Psoas muscle (tissue), 8 donors: Measurements from ENCODE around the gene LCOR. TPM values are rescaled to one million over a fixed set of nuclear protein-coding genes. Genes with fewer than 3 reads are reported as not detected.

Source experiments
- ATAC-seq, 4 donors: fragments of 200-7000 bp; cut with Tn5 transposase; one replicate each; pipeline ENCODE4 v1.9.1; 2020; ENCODE audit warnings: moderate library complexity in 3 of 4, mild to moderate bottlenecking in 2 of 4
- DNase-seq, 2 donors: peaks; one replicate each; pipeline ENCODE4 v3.0.0-alpha.2; 2020
- H3K27ac ChIP-seq: fragments of 200-600 bp; one replicate; pipeline ENCODE4 v1.8.0; 2022
- H3K27me3 ChIP-seq, 3 donors: fragments of 200-600 bp in 1 of 3; one replicate each; pipeline versions ENCODE4 v1.6.1 to v1.8.0; 2013 to 2022; ENCODE audit warnings: low read length in 2 of 3, mild to moderate bottlenecking in 2 of 3, moderate library complexity in 1 of 3; ENCODE audit not compliant: insufficient read depth in 3 of 3
- H3K36me3 ChIP-seq, 2 donors: fragments of 200-600 bp in 1 of 2; one replicate each; pipeline versions ENCODE4 v1.6.1 to v1.8.0; 2013 to 2022; ENCODE audit warnings: low read depth in 1 of 2, mild to moderate bottlenecking in 1 of 2, moderate library complexity in 1 of 2; ENCODE audit not compliant: insufficient read depth in 1 of 2
- H3K4me1 ChIP-seq: fragments of 200-600 bp; one replicate; pipeline ENCODE4 v1.8.0; 2022
- H3K4me3 ChIP-seq: fragments of 200-600 bp; one replicate; pipeline ENCODE4 v1.8.0; 2022; ENCODE audit warnings: mild to moderate bottlenecking
- H3K9me3 ChIP-seq: fragments of 200-600 bp; one replicate; pipeline ENCODE4 v1.8.0; 2022
- WGBS, 3 donors: extraction: QIAGEN DNeasy Blood & Tissue Kit; methylation state at CpG; one replicate each; pipeline versions ENCODE4 v1.1.6 to v1.1.7; 2013; 5-methylcytosine and 5-hydroxymethylcytosine counted together
- intact Hi-C, 2 donors: fragments of 100-400 bp; cut with DNase I; formaldehyde crosslinking; loops; one replicate each; pipeline versions ENCODE4 v1.11.0 to v1.14.2; 2022
- polyA plus RNA-seq, 3 donors: library from polyadenylated mRNA; stranded (reverse); fragments of 200-250 nt; gene quantifications; one replicate each; pipeline ENCODE4 v1.2.3, GENCODE V29; 2013
- total RNA-seq, 4 donors: library from RNA; stranded (reverse); fragmentation: NEBNext Ultra II Directional in 2 of 4; extraction: Animal tissue kit (Norgen Biotek cat#: 25700) in 2 of 4; gene quantifications; one replicate each; pipeline versions ENCODE4 v1.2.1 to v1.2.4, GENCODE V29; 2021 to 2023
- TF ChIP-seq, protein P1 (sequence below): fragments of 200-600 bp; IDR thresholded peaks from one replicate; pipeline ENCODE4 v1.8.0; 2022; ENCODE audit warnings: antibody characterized with exemption
- donor health status: healthy with polysubstance abuse.
- donor health status: DM: no; HTN: no; CAD: no; lungs with moderate emphysema.
- donor health status: Bipolar disorder and iron deficiency.
- donor health status: healthy.
- donor health status: DM: yes; HTN: yes; CAD: no.
- donor health status: DM: no; HTN: no; CAD: no.
- donor health status: DM: no; HTN: no; CAD: no.
- donor health status: DM: yes; HTN: yes; CAD: no.

Gene LCOR
- total and polyA plus RNA-seq, 7 donors = 1.7 to 30.4 (median 13.6) TPM

DNA sequence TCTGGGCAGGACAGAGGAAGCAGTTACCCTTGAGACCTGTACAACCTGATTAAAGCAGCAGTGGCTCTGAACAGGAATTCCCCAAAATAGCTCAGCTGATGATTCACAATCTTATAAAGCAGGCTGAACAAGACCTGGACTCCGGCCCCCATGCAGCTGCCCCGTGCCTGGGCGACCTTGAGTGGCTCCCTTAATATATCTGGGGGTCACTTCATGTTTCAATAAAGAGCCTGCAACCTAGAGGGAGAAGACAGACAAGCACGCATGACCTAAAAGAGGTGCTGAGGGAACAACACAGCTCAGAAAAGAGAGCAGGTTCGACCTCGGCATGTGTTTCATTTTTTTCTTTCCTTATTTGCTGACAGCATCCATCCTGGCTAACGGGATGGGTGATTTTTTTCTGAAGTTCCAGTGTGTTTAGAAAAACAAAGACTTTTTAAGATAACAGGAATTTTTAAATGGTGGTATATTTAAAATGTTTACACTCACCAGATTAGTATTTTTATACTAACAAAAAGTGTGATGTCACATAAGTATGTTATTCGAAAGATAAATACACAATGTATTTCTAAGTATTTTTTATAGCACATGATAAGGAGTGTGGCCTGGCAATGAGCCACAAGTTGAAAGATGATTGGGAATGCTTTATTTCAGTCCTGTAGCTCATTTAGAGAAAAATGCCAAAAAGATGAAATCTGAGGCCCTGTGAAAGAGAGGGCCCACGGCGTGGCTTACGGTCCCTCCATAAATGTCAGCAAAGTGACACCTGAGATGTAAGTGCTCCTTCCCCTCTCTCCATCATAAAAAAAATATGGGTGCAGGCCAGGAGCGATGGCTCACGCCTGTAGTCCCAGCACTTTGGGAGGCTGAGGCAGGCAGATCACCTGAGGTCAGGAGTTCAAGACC lies 192.3 kb downstream of the LCOR start:
- peak overlapping the region; percentile 91 for H3K27ac ChIP-seq
- intact Hi-C loops = loop anchor here (2.0 to 10.0 kb wide), 9 partner anchors 112 to 632 kb away; partner anchors contain the start of gene LCOR (in 1 of the 2)
- 19 to 29% (median 28%) methylated on average over 13 of the region's 13 CpGs for WGBS, 3 donors
- H3K36me3 ChIP-seq = no peaks in the 10 kb centered on the region
- TF ChIP-seq, protein P1, sequence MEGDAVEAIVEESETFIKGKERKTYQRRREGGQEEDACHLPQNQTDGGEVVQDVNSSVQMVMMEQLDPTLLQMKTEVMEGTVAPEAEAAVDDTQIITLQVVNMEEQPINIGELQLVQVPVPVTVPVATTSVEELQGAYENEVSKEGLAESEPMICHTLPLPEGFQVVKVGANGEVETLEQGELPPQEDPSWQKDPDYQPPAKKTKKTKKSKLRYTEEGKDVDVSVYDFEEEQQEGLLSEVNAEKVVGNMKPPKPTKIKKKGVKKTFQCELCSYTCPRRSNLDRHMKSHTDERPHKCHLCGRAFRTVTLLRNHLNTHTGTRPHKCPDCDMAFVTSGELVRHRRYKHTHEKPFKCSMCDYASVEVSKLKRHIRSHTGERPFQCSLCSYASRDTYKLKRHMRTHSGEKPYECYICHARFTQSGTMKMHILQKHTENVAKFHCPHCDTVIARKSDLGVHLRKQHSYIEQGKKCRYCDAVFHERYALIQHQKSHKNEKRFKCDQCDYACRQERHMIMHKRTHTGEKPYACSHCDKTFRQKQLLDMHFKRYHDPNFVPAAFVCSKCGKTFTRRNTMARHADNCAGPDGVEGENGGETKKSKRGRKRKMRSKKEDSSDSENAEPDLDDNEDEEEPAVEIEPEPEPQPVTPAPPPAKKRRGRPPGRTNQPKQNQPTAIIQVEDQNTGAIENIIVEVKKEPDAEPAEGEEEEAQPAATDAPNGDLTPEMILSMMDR = no peak
- peak; percentile 68 to 77 (median 74) for ATAC-seq
- DNase-seq = peak; percentile 51 to 82
- no peaks in the 10 kb centered on the region for H3K27me3 ChIP-seq
- peaks cover 35% of the 10 kb centered on the region for H3K4me1 ChIP-seq
- no peak overlapping the region for H3K4me3 ChIP-seq
- H3K9me3 ChIP-seq = no peaks in the 10 kb centered on the region

- 50 to 64% (median 52%) methylated on average over 9 of the region's 9 CpGs for WGBS, 3 donors
- Histone ChIP-seq H3K27ac (peak overlapping the region; percentile 91), H3K4me3 (no peak overlapping the region), H3K9me3 (no peaks in the 10 kb centered on the region), H3K27me3 (no peaks in the 10 kb centered on the region), H3K4me1 (peaks cover 24% of the 10 kb centered on the region), H3K36me3 (no peaks in the 10 kb centered on the region)
- intact Hi-C loops = loop anchor here (2.0 to 10.0 kb wide), 8 partner anchors 115 to 633 kb away; partner anchors contain the start of gene LCOR (in 1 of the 2)
- ATAC-seq (peak; percentile 64 to 76 (median 66)), DNase-seq (peak; percentile 39 to 70)
- TF ChIP-seq, protein P1 = peak; percentile 75
Measured at GRCh38 chr10:97025613-97026242, 193.6 kb downstream of the LCOR start.

GRCh38 chr10:97028126-97028831 lies 196.2 kb downstream of the LCOR start:
- Histone ChIP-seq H3K27me3 (no peaks in the 10 kb centered on the region), H3K9me3 (no peaks in the 10 kb centered on the region), H3K4me1 (peaks cover 14% of the 10 kb centered on the region), H3K36me3 (no peaks in the 10 kb centered on the region), H3K4me3 (no peak overlapping the region), H3K27ac (no peak overlapping the region)
- no peak for ATAC-seq
- intact Hi-C loops = loop anchor here (5.0 to 10.0 kb wide), 6 partner anchors 196 to 636 kb away; partner anchors contain the start of gene LCOR (in 1 of the 2)
- DNase-seq = no peak
- 89 to 98% (median 91%) methylated on average over 2 of the region's 2 CpGs for WGBS, 3 donors
- TF ChIP-seq, protein P1 = no peak

DNA sequence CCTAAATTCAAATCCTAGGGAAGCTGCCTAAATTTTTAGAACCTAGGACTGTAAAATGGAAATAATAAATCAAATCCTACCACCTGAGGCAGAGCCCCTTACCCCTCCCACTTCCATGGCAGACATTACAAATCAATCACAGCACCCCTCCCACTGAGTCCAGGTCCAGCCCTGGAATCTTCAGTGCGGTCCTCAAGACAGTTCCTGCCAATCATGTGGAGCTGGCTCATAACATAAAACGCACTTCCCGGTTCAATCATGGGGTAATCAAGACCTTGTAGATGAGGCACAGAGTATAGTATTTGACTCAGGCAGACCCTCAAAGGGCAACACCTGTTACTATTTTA lies 196.7 kb downstream of the LCOR start:
- Histone ChIP-seq H3K27ac (no peak overlapping the region), H3K36me3 (no peaks in the 10 kb centered on the region), H3K4me1 (peaks cover 10% of the 10 kb centered on the region), H3K4me3 (no peak overlapping the region), H3K27me3 (no peaks in the 10 kb centered on the region), H3K9me3 (no peaks in the 10 kb centered on the region)
- TF ChIP-seq, protein P1 = no peak
- no peak for DNase-seq
- intact Hi-C loops = loop anchor here (5.0 to 10.0 kb wide), 6 partner anchors 197 to 637 kb away; partner anchors contain the start of gene LCOR (in 1 of the 2)
- ATAC-seq = no peak
- WGBS, 3 donors = 84 to 91% (median 91%) methylated on average over 3 of the region's 3 CpGs
